Natural killer cell treated with Interleukin-12 subunit alpha and Interleukin-12 subunit beta and Interleukin-15 and Interleukin-18, amount 100 ng/mL, for 72 hours (primary cell): ENCODE results near the gene ZNF536. TPM values are rescaled to one million over a fixed set of nuclear protein-coding genes. Genes with fewer than 3 reads are reported as not detected.

Experiments
- ATAC-seq, 2 donors: fragments of 150-1000 bp; cut with Tn5 transposase in 1 of 2; sonication (Bioruptor Pico), chemical (Tn5 transposase) in 1 of 2; 2 replicates each; pipeline ENCODE4 v1.10.0; 2021
- DNase-seq: peaks from one replicate; pipeline ENCODE4 v3.0.0; 2022; ENCODE audit warnings: low spot score
- H3K27ac Mint-ChIP-seq, 2 donors: 1 replicate in 1 of 2; 2 replicates in 1 of 2; pipeline ENCODE4 v1.8.0; 2022; ENCODE audit warnings: mixed read lengths in 2 of 2, mild to moderate bottlenecking in 1 of 2, moderate library complexity in 1 of 2
- H3K27me3 Mint-ChIP-seq, 2 donors: 1 replicate in 1 of 2; 2 replicates in 1 of 2; pipeline ENCODE4 v1.8.0; 2022; ENCODE audit warnings: mixed read lengths in 2 of 2
- H3K36me3 Mint-ChIP-seq: one replicate; pipeline ENCODE4 v1.8.0; 2022; ENCODE audit warnings: mixed read lengths
- H3K4me1 Mint-ChIP-seq, 2 donors: 1 replicate in 1 of 2; 2 replicates in 1 of 2; pipeline ENCODE4 v1.8.0; 2022; ENCODE audit warnings: low read depth in 2 of 2, mixed read lengths in 2 of 2, mild to moderate bottlenecking in 1 of 2
- H3K4me3 Mint-ChIP-seq: one replicate; pipeline ENCODE4 v1.8.0; 2022; ENCODE audit warnings: mixed read lengths
- H3K9me3 Mint-ChIP-seq: 2 replicates; pipeline ENCODE4 v1.8.0; 2022; ENCODE audit warnings: mixed read lengths
- total RNA-seq, 2 donors: library from RNA; stranded (reverse); gene quantifications; one replicate each; pipeline ENCODE4 v1.2.3, GENCODE V29; 2022

Gene ZNF536
- total RNA-seq, 2 donors from 2014 or later, result not detected

- Mint-ChIP-seq H3K27me3 (peaks cover 18 to 28% of the 10 kb centered on the region in 2 donors), H3K36me3 (no peaks in the 10 kb centered on the region), H3K9me3 (no peaks in the 10 kb centered on the region), H3K4me3 (no peak overlapping the region), H3K27ac (no peak overlapping the region), H3K4me1 (no peaks in the 10 kb centered on the region)
- DNase-seq (no peak), ATAC-seq (no peak)
Observed at GRCh38 chr19:30376826-30377425, 4.7 kb downstream of the ZNF536 start.

- no peak for ATAC-seq
- H3K27ac Mint-ChIP-seq, result no peak overlapping the region
- H3K27me3 Mint-ChIP-seq, result peaks cover 0 to 14% of the 10 kb centered on the region in 2 donors
- no peaks in the 10 kb centered on the region for H3K9me3 Mint-ChIP-seq
- no peak for DNase-seq
- no peaks in the 10 kb centered on the region for H3K36me3 Mint-ChIP-seq
- H3K4me3 Mint-ChIP-seq, result no peak overlapping the region
- no peaks in the 10 kb centered on the region for H3K4me1 Mint-ChIP-seq
Observed at GRCh38 chr19:30378701-30379100, 6.5 kb downstream of the ZNF536 start.

- ATAC-seq (no peak), DNase-seq (no peak)
- Mint-ChIP-seq H3K27ac (no peak overlapping the region), H3K36me3 (no peaks in the 10 kb centered on the region), H3K4me3 (no peak overlapping the region), H3K4me1 (no peaks in the 10 kb centered on the region), H3K9me3 (no peaks in the 10 kb centered on the region), H3K27me3 (peaks cover 0 to 12% of the 10 kb centered on the region in 2 donors)
Observed at GRCh38 chr19:30379841-30380610, 7.8 kb downstream of the ZNF536 start.

GRCh38 chr19:30381366-30381765 lies 9.2 kb downstream of the ZNF536 start:
- H3K27me3 Mint-ChIP-seq, result peaks cover 10 to 11% of the 10 kb centered on the region in 2 donors
- no peak for DNase-seq
- H3K4me3 Mint-ChIP-seq, result no peak overlapping the region
- H3K9me3 Mint-ChIP-seq, result no peaks in the 10 kb centered on the region
- no peaks in the 10 kb centered on the region for H3K36me3 Mint-ChIP-seq
- H3K4me1 Mint-ChIP-seq, result no peaks in the 10 kb centered on the region
- ATAC-seq, result peak in 1 of 2 donors; percentile 17
- no peak overlapping the region for H3K27ac Mint-ChIP-seq

GRCh38 chr19:30385174-30385573 lies 13.0 kb downstream of the ZNF536 start:
- peaks cover 7 to 13% of the 10 kb centered on the region in 2 donors for H3K27me3 Mint-ChIP-seq
- H3K4me3 Mint-ChIP-seq, result no peak overlapping the region
- no peak for ATAC-seq
- no peaks in the 10 kb centered on the region for H3K4me1 Mint-ChIP-seq
- no peaks in the 10 kb centered on the region for H3K36me3 Mint-ChIP-seq
- no peak overlapping the region for H3K27ac Mint-ChIP-seq
- H3K9me3 Mint-ChIP-seq, result no peaks in the 10 kb centered on the region
- DNase-seq, result no peak

GRCh38 chr19:30385666-30386065 lies 13.5 kb downstream of the ZNF536 start:
- DNase-seq (no peak), ATAC-seq (no peak)
- no peak overlapping the region for H3K4me3 Mint-ChIP-seq
- H3K9me3 Mint-ChIP-seq, result no peaks in the 10 kb centered on the region
- H3K4me1 Mint-ChIP-seq, result no peaks in the 10 kb centered on the region
- peaks cover 7 to 13% of the 10 kb centered on the region in 2 donors for H3K27me3 Mint-ChIP-seq
- H3K27ac Mint-ChIP-seq, result no peak overlapping the region
- H3K36me3 Mint-ChIP-seq, result no peaks in the 10 kb centered on the region

- ATAC-seq, result no peak
- Mint-ChIP-seq H3K4me3 (no peak overlapping the region), H3K9me3 (no peaks in the 10 kb centered on the region), H3K27ac (no peak overlapping the region), H3K4me1 (no peaks in the 10 kb centered on the region), H3K36me3 (no peaks in the 10 kb centered on the region), H3K27me3 (peaks cover 8 to 15% of the 10 kb centered on the region in 2 donors)
- DNase-seq, result no peak
Observed at GRCh38 chr19:30386551-30387143, 14.5 kb downstream of the ZNF536 start.

GRCh38 chr19:30387311-30388115 lies 15.3 kb downstream of the ZNF536 start:
- Mint-ChIP-seq H3K27ac (no peak overlapping the region), H3K9me3 (no peaks in the 10 kb centered on the region), H3K36me3 (no peaks in the 10 kb centered on the region), H3K4me3 (no peak overlapping the region), H3K4me1 (no peaks in the 10 kb centered on the region), H3K27me3 (peaks cover 13 to 18% of the 10 kb centered on the region in 2 donors)
- DNase-seq (no peak), ATAC-seq (no peak)

- H3K27me3 Mint-ChIP-seq, result peaks cover 14 to 27% of the 10 kb centered on the region in 2 donors
- peaks cover 0 to 2% of the 10 kb centered on the region in 2 donors for H3K4me1 Mint-ChIP-seq
- no peak overlapping the region for H3K27ac Mint-ChIP-seq
- ATAC-seq (no peak), DNase-seq (no peak)
- no peak overlapping the region for H3K4me3 Mint-ChIP-seq
- no peaks in the 10 kb centered on the region for H3K9me3 Mint-ChIP-seq
- H3K36me3 Mint-ChIP-seq, result no peaks in the 10 kb centered on the region
Observed at GRCh38 chr19:30388327-30388726, 16.1 kb downstream of the ZNF536 start.

GRCh38 chr19:30388819-30389218 lies 16.6 kb downstream of the ZNF536 start:
- Mint-ChIP-seq H3K27me3 (peaks cover 19 to 32% of the 10 kb centered on the region in 2 donors), H3K9me3 (no peaks in the 10 kb centered on the region), H3K36me3 (no peaks in the 10 kb centered on the region), H3K4me3 (no peak overlapping the region), H3K4me1 (peaks cover 0 to 4% of the 10 kb centered on the region in 2 donors), H3K27ac (no peak overlapping the region)
- ATAC-seq (no peak), DNase-seq (no peak)

- no peak for ATAC-seq
- no peak overlapping the region for H3K4me3 Mint-ChIP-seq
- no peak for DNase-seq
- H3K4me1 Mint-ChIP-seq, result peaks cover 0 to 4% of the 10 kb centered on the region in 2 donors
- peaks cover 21 to 33% of the 10 kb centered on the region in 2 donors for H3K27me3 Mint-ChIP-seq
- no peaks in the 10 kb centered on the region for H3K36me3 Mint-ChIP-seq
- H3K9me3 Mint-ChIP-seq, result no peaks in the 10 kb centered on the region
- H3K27ac Mint-ChIP-seq, result no peak overlapping the region
Observed at GRCh38 chr19:30390356-30390988, 18.3 kb downstream of the ZNF536 start.

- ATAC-seq, result no peak
Observed at GRCh38 chr19:30391052-30391451, 18.9 kb downstream of the ZNF536 start.

More at GRCh38 chr19:30391052-30391451, 18.9 kb downstream of the ZNF536 start:
- Mint-ChIP-seq H3K36me3 (no peaks in the 10 kb centered on the region), H3K9me3 (no peaks in the 10 kb centered on the region), H3K27me3 (peaks cover 21 to 27% of the 10 kb centered on the region in 2 donors), H3K4me3 (no peak overlapping the region), H3K4me1 (peaks cover 0 to 4% of the 10 kb centered on the region in 2 donors), H3K27ac (no peak overlapping the region)
- DNase-seq, result no peak
